ENCODE measurements around the gene PEPD. TPM values are rescaled to one million over a fixed set of nuclear protein-coding genes. Genes with fewer than 3 reads are reported as not detected.
"Not testable (repeated sequence)": the region's sequence is repeated elsewhere in the genome, so short reads cannot be mapped to it uniquely, and the experiment has no call there.

PEPD gene
- total and polyA plus RNA-seq, 2 donors (not counting 3 experiments of a cell fraction or from before 2014, with no cell fraction given): 73.7 to 126 TPM

GRCh38 chr19:33490596-33490995 is 31.0 kb downstream of the PEPD start:
- dilution Hi-C loops (cut with MboI; ENCODE audit: extremely low pct_ligation_motif_present, low sequenced_read_pairs); H3K4me3 ChIP-seq (replicated peaks in 1 of 3; ENCODE audit: insufficient read depth in 1 of 3, low read depth in 1 of 3, low read length in 3 of 3); H3K9ac ChIP-seq (replicated peaks; ENCODE audit: extremely low read depth, insufficient read depth, low read length); H4K20me1 ChIP-seq (replicated peaks; ENCODE audit: control insufficient read depth, extremely low read depth, insufficient read depth, low read length); H3K27me3 ChIP-seq (ENCODE audit: control insufficient read depth in 2 of 2, insufficient read depth in 2 of 2, low read length in 2 of 2); DNase-seq (ENCODE audit: low read depth, low spot score); CTCF ChIA-PET; FAIRE-seq; H3K4me1 ChIP-seq (ENCODE audit: control insufficient read depth, extremely low read depth, insufficient read depth, low read length); H3K27ac ChIP-seq (ENCODE audit: insufficient read depth, low read depth, low read length); H3K9me1 ChIP-seq (replicated peaks; ENCODE audit: control insufficient read depth, extremely low read depth, insufficient read depth, low read length); H3K79me2 ChIP-seq (ENCODE audit: control insufficient read depth, insufficient read depth, low read length); intact Hi-C loops (cut with micrococcal nuclease); BruUV-seq (replicated peaks); H3K36me3 ChIP-seq (ENCODE audit: control insufficient read depth in 2 of 2, extremely low read depth in 1 of 2, insufficient read depth in 2 of 2, low read length in 2 of 2); POLR2A ChIA-PET; H2AFZ ChIP-seq (ENCODE audit: low read depth, low read length); H3K4me2 ChIP-seq (ENCODE audit: insufficient read depth, low read length); H3K9me3 ChIP-seq (replicated peaks; ENCODE audit: control insufficient read depth, insufficient read depth, low read length): not testable (repeated sequence)

- H3K9me3 ChIP-seq (replicated peaks; ENCODE audit: control insufficient read depth, insufficient read depth, low read length): no peaks in the 10 kb centered on the region
- BruUV-seq (replicated peaks): no TSS peak
- H3K36me3 ChIP-seq (ENCODE audit: control insufficient read depth in 2 of 2, extremely low read depth in 1 of 2, insufficient read depth in 2 of 2, low read length in 2 of 2): peaks cover 0 to 2% of the 10 kb centered on the region in 2 experiments
- H3K9ac ChIP-seq (replicated peaks; ENCODE audit: extremely low read depth, insufficient read depth, low read length): no peak overlapping the region
- H3K79me2 ChIP-seq (ENCODE audit: control insufficient read depth, insufficient read depth, low read length): no peaks in the 10 kb centered on the region
- H3K4me2 ChIP-seq (ENCODE audit: insufficient read depth, low read length): no peak overlapping the region
- no peaks in the 10 kb centered on the region for H3K9me1 ChIP-seq (replicated peaks; ENCODE audit: control insufficient read depth, extremely low read depth, insufficient read depth, low read length)
- CTCF ChIA-PET: no interaction called here
- H3K4me3 ChIP-seq (replicated peaks in 1 of 3; ENCODE audit: insufficient read depth in 1 of 3, low read depth in 1 of 3, low read length in 3 of 3): no peak overlapping the region
- no peak overlapping the region for H2AFZ ChIP-seq (ENCODE audit: low read depth, low read length)
- no peak for TF ChIP-seq CTCF (IDR thresholded peaks at IDR 0.05; ENCODE audit: extremely low read depth in 1 of 2, insufficient read depth in 1 of 2, low read depth in 1 of 2, low read length in 2 of 2)
- no peak for TF ChIP-seq EZH2 (IDR thresholded peaks at IDR 0.05; ENCODE audit: borderline replicate concordance, low read depth, low read length, severe bottlenecking)
- TF ChIP-seq FOS (IDR thresholded peaks at IDR 0.05; ENCODE audit: borderline replicate concordance, insufficient read depth, low read length): no peak
- no peak for TF ChIP-seq MAX (IDR thresholded peaks at IDR 0.05; ENCODE audit: insufficient read depth, insufficient read length)
- no peak for TF ChIP-seq POLR2A (IDR thresholded peaks at IDR 0.05; ENCODE audit: low read depth, low read length)
- no peak for TF ChIP-seq MYC (IDR thresholded peaks at IDR 0.05; ENCODE audit: low read depth, low read length)
- no peak for TF ChIP-seq JUN (IDR thresholded peaks at IDR 0.05; ENCODE audit: borderline replicate concordance, insufficient read depth, insufficient read length, low read depth)
- TF ChIP-seq POLR2AphosphoS5 (IDR thresholded peaks at IDR 0.05; ENCODE audit: insufficient read depth, low read depth, low read length): no peak
- no peak for TF ChIP-seq GATA2 (IDR thresholded peaks at IDR 0.05; ENCODE audit: insufficient read depth, insufficient read length, low read depth, low read length)
- H3K4me1 ChIP-seq (ENCODE audit: control insufficient read depth, extremely low read depth, insufficient read depth, low read length): peaks cover 4% of the 10 kb centered on the region
- H4K20me1 ChIP-seq (replicated peaks; ENCODE audit: control insufficient read depth, extremely low read depth, insufficient read depth, low read length): no peaks in the 10 kb centered on the region
- FAIRE-seq (no peak), DNase-seq (ENCODE audit: low read depth, low spot score) (no peak)
- intact Hi-C loops (cut with micrococcal nuclease) (no loop called here), dilution Hi-C loops (cut with MboI; ENCODE audit: extremely low pct_ligation_motif_present, low sequenced_read_pairs) (no loop called here)
- no peaks in the 10 kb centered on the region for H3K27me3 ChIP-seq (ENCODE audit: control insufficient read depth in 2 of 2, insufficient read depth in 2 of 2, low read length in 2 of 2)
- POLR2A ChIA-PET: no interaction called here
- no peak overlapping the region for H3K27ac ChIP-seq (ENCODE audit: insufficient read depth, low read depth, low read length)
These were observed 31.5 kb downstream of the PEPD start for GRCh38 chr19:33490041-33490451.
